ENCODE results near the gene SEMA4D. TPM values are rescaled to one million over a fixed set of nuclear protein-coding genes. Genes with fewer than 3 reads are reported as not detected.

SEMA4D gene
- total RNA-seq, 1 donor from 2014 or later = 13.5 TPM

- intact Hi-C loops (cut with DNase I) = no loop called here
- DNase-seq (ENCODE audit: low spot score in 2 of 2) = no peak
- Histone ChIP-seq H3K4me1 (no peaks in the 10 kb centered on the region), H3K36me3 (peaks cover 67 to 90% of the 10 kb centered on the region in 2 donors), H3K27me3 (no peaks in the 10 kb centered on the region), H3K9me3 (no peaks in the 10 kb centered on the region), H3K27ac (no peak overlapping the region), H3K4me3 (no peak overlapping the region)
- TF ChIP-seq CTCF (IDR thresholded peaks at IDR 0.05) = no peak
Observed at GRCh38 chr9:89358985-89359384, 138.9 kb downstream of the SEMA4D start.

- H3K4me1 ChIP-seq = no peaks in the 10 kb centered on the region
- no peak for TF ChIP-seq CTCF (IDR thresholded peaks at IDR 0.05)
- no peaks in the 10 kb centered on the region for H3K9me3 ChIP-seq
- H3K27me3 ChIP-seq = no peaks in the 10 kb centered on the region
- H3K4me3 ChIP-seq = no peak overlapping the region
- H3K27ac ChIP-seq = no peak overlapping the region
- peaks cover 73 to 95% of the 10 kb centered on the region in 2 donors for H3K36me3 ChIP-seq
- intact Hi-C loops (cut with DNase I) = no loop called here
- no peak for DNase-seq (ENCODE audit: low spot score in 2 of 2)
Observed at GRCh38 chr9:89358376-89358916, 139.5 kb downstream of the SEMA4D start.

- Histone ChIP-seq H3K36me3 (peaks cover 74 to 99% of the 10 kb centered on the region in 2 donors), H3K9me3 (no peaks in the 10 kb centered on the region), H3K27me3 (no peaks in the 10 kb centered on the region), H3K4me1 (no peaks in the 10 kb centered on the region), H3K4me3 (no peak overlapping the region), H3K27ac (no peak overlapping the region)
- intact Hi-C loops (cut with DNase I) = no loop called here
- no peak for DNase-seq (ENCODE audit: low spot score in 2 of 2)
- no peak for TF ChIP-seq CTCF (IDR thresholded peaks at IDR 0.05)
Observed at GRCh38 chr9:89357331-89358197, 140.3 kb downstream of the SEMA4D start.

- peaks cover 74 to 99% of the 10 kb centered on the region in 2 donors for H3K36me3 ChIP-seq
- H3K27me3 ChIP-seq = no peaks in the 10 kb centered on the region
- intact Hi-C loops (cut with DNase I) = no loop called here
- no peak for DNase-seq (ENCODE audit: low spot score in 2 of 2)
- no peak overlapping the region for H3K4me3 ChIP-seq
- no peak for TF ChIP-seq CTCF (IDR thresholded peaks at IDR 0.05)
- H3K27ac ChIP-seq = no peak overlapping the region
- no peaks in the 10 kb centered on the region for H3K9me3 ChIP-seq
- no peaks in the 10 kb centered on the region for H3K4me1 ChIP-seq
Observed at GRCh38 chr9:89356782-89357181, 141.1 kb downstream of the SEMA4D start.

GRCh38 chr9:89354471-89354870 is 143.4 kb downstream of the SEMA4D start:
- TF ChIP-seq CTCF (IDR thresholded peaks at IDR 0.05) = no peak
- no peaks in the 10 kb centered on the region for H3K9me3 ChIP-seq
- H3K4me1 ChIP-seq = no peaks in the 10 kb centered on the region
- intact Hi-C loops (cut with DNase I) = no loop called here
- H3K27me3 ChIP-seq = no peaks in the 10 kb centered on the region
- no peak overlapping the region for H3K4me3 ChIP-seq
- no peak for DNase-seq (ENCODE audit: low spot score in 2 of 2)
- H3K27ac ChIP-seq = no peak overlapping the region
- peaks cover 87 to 99% of the 10 kb centered on the region in 2 donors for H3K36me3 ChIP-seq

All from ascending aorta (tissue), 2 donors.